Ovary (tissue), 9 donors: ENCODE results near the gene AKAP14. TPM values are rescaled to one million over a fixed set of nuclear protein-coding genes. Genes with fewer than 3 reads are reported as not detected.
"Not testable (repeated sequence)": the region's sequence is repeated elsewhere in the genome, so short reads cannot be mapped to it uniquely, and the experiment has no call there.

ENCODE experiments used
- DNase-seq, 5 donors: peaks; one replicate each; pipeline ENCODE4 v3.0.0-alpha.2; 2019 to 2020
- H3K27ac ChIP-seq, 2 donors: fragments of 200-600 bp; one replicate each; pipeline versions ENCODE4 v1.5.1 to v1.8.0; 2019 to 2022
- H3K27me3 ChIP-seq: fragments of 200-600 bp; one replicate; pipeline ENCODE4 v1.8.0; 2022
- H3K36me3 ChIP-seq: fragments of 200-600 bp; sonication (generic); one replicate; pipeline ENCODE4 v1.5.1; 2019
- H3K4me1 ChIP-seq: one replicate; pipeline ENCODE4 v1.8.1; 2013; ENCODE audit warnings: mild to moderate bottlenecking, moderate library complexity; ENCODE audit not compliant: insufficient read depth
- H3K4me3 ChIP-seq: fragments of 200-600 bp; sonication (generic); one replicate; pipeline ENCODE4 v1.5.1; 2017
- H3K9me3 ChIP-seq, 2 donors: fragments of 200-600 bp in 1 of 2; sonication (generic) in 1 of 2; one replicate each; pipeline versions ENCODE4 v1.5.1 to v1.8.1; 2013 to 2019; ENCODE audit warnings: mild to moderate bottlenecking in 1 of 2, moderate library complexity in 1 of 2
- CTCF ChIP-seq, 3 donors: fragments of 450-650 bp in 2 of 3; fragments of 200-600 bp in 1 of 3; IDR thresholded peaks; one replicate each; pipeline versions ENCODE4 v1.5.1 to v1.8.0; 2016 to 2022; ENCODE audit warnings: antibody characterized with exemption in 3 of 3, mild to moderate bottlenecking in 1 of 3
- EP300 ChIP-seq: sonication (generic); formaldehyde crosslinking; IDR thresholded peaks from one replicate; pipeline ENCODE4 v1.6.1; 2017; ENCODE audit warnings: antibody characterized with exemption
- POLR2A ChIP-seq: fragments of 450-650 bp; IDR thresholded peaks from one replicate; pipeline ENCODE4 v1.6.1; 2017; ENCODE audit warnings: antibody characterized with exemption, mild to moderate bottlenecking, moderate library complexity
- WGBS, 3 donors: extraction: QIAGEN DNeasy Blood & Tissue Kit in 1 of 3; methylation state at CpG; one replicate each; pipeline versions ENCODE4 v1.1.5 to v1.1.7; 2013 to 2017; 5-methylcytosine and 5-hydroxymethylcytosine counted together
- intact Hi-C, 4 donors: fragments of 100-400 bp; cut with DNase I; formaldehyde crosslinking; loops; one replicate each; pipeline versions ENCODE4 v1.11.0 to v1.15.1; 2022 to 2023
- polyA plus RNA-seq, 2 donors: library from polyadenylated mRNA; stranded (reverse); fragments of 200-250 nt in 1 of 2; fragments of 350-450 nt in 1 of 2; fragmentation: Illumina TruSeq in 1 of 2; extraction: RNeasy Lipid Tissue Mini Kit (QIAGEN cat#74804) in 1 of 2; gene quantifications; one replicate each; pipeline ENCODE4 v1.2.3, GENCODE V29; 2013 to 2014
- total RNA-seq, 7 donors: library from RNA; depleted of rRNA in 2 of 7; stranded (reverse); fragments of >200 nt in 2 of 7; fragmentation: NEBNext Ultra II Directional in 3 of 7; extraction: Animal tissue kit (Norgen Biotek cat#: 25700) in 3 of 7; gene quantifications; one replicate each; pipeline versions ENCODE4 v1.1.0 to v1.2.4, GENCODE V29; 2016 to 2023
- donor health status: DM: no; HTN: no; CAD: no; lungs with moderate emphysema.
- donor health status: DM: no; HTN: no; CAD: no.
- donor health status: Bipolar disorder and iron deficiency.
- donor health status: DM: yes; HTN: yes; CAD: no.
- donor health status: DM: no; HTN: no; CAD: no.
- donor health status: DM: yes; HTN: yes; CAD: no.

AKAP14 gene
- total and polyA plus RNA-seq, 9 donors = 0.38 to 10.1 (median 1.3) TPM; not detected in 4

- WGBS, 3 donors = 62 to 63% (median 62%) methylated on average over 3 of the region's 3 CpGs
- Histone ChIP-seq H3K4me3 (no peak overlapping the region), H3K9me3 (no peaks in the 10 kb centered on the region), H3K4me1 (no peaks in the 10 kb centered on the region), H3K27ac (no peak overlapping the region), H3K27me3 (no peaks in the 10 kb centered on the region), H3K36me3 (no peaks in the 10 kb centered on the region)
- DNase-seq = no peak
- intact Hi-C loops = no loop called here
- TF ChIP-seq CTCF (IDR thresholded peaks at IDR 0.05) (no peak), POLR2A (no peak), EP300 (no peak)
Observed at GRCh38 chrX:119954374-119954773, 58.7 kb downstream of the AKAP14 start.

- WGBS, 3 donors = 83 to 84% (median 84%) methylated on average over 21 of the region's 21 CpGs
- H3K4me3 ChIP-seq, intact Hi-C loops, DNase-seq, H3K4me1 ChIP-seq, H3K27me3 ChIP-seq, H3K27ac ChIP-seq, H3K36me3 ChIP-seq, H3K9me3 ChIP-seq: not testable (repeated sequence)
Observed at GRCh38 chrX:119955807-119956570, 60.3 kb downstream of the AKAP14 start.

- TF ChIP-seq CTCF (IDR thresholded peaks at IDR 0.05) = no peak
- intact Hi-C loops = no loop called here
Observed at GRCh38 chrX:119960625-119961024, 64.9 kb downstream of the AKAP14 start.

GRCh38 chrX:119966837-119967236, 71.1 kb downstream of the AKAP14 start:
- H3K4me1 ChIP-seq, H3K4me3 ChIP-seq, H3K9me3 ChIP-seq, DNase-seq, H3K36me3 ChIP-seq, H3K27me3 ChIP-seq, intact Hi-C loops, H3K27ac ChIP-seq: not testable (repeated sequence)
- 81 to 93% (median 81%) methylated on average over 1 of the region's 1 CpG for WGBS, 3 donors

More at GRCh38 chrX:119960625-119961024, 64.9 kb downstream of the AKAP14 start:
- no peaks in the 10 kb centered on the region for H3K9me3 ChIP-seq
- no peaks in the 10 kb centered on the region for H3K4me1 ChIP-seq
- no peak overlapping the region for H3K27ac ChIP-seq
- DNase-seq = no peak
- no peaks in the 10 kb centered on the region for H3K36me3 ChIP-seq
- H3K4me3 ChIP-seq = no peak overlapping the region
- H3K27me3 ChIP-seq = no peaks in the 10 kb centered on the region

Other genes starting within 250 kb of the AKAP14 start
- gene SEPTIN6, start 202.7 kb upstream of the AKAP14 start, total RNA-seq = 10 to 100 TPM in 5 of 7 donors, 1 to 10 TPM in 2; 4.6 to 19.3 (median 13.5) TPM
- gene SEPTIN6, start 202.7 kb upstream of the AKAP14 start, polyA plus RNA-seq = 10 to 100 TPM in 1 of 2 donors, 1 to 10 TPM in 1; 6.6 to 37.9 TPM
- gene SOWAHD, start 137.3 kb upstream of the AKAP14 start, total RNA-seq = 1 to 10 TPM in 1 of 7 donors, under 1 TPM in 4, not detected in 2; 0.25 to 2.3 (median 0.58) TPM
- gene SOWAHD, start 137.3 kb upstream of the AKAP14 start, polyA plus RNA-seq = under 1 TPM; 0.12 to 0.27 TPM
- 1,000 to 10,000 TPM; 2,907 to 8,735 (median 3,301) TPM for gene RPL39, start 104.3 kb upstream of the AKAP14 start, total RNA-seq
- over 10,000 TPM in 1 of 2 donors, 1,000 to 10,000 TPM in 1; 5,166 to 12,575 TPM for gene RPL39, start 104.3 kb upstream of the AKAP14 start, polyA plus RNA-seq
- 1 to 10 TPM; 3.5 to 8.1 (median 7.6) TPM for gene UPF3B, start 42.9 kb upstream of the AKAP14 start, total RNA-seq
- 10 to 100 TPM; 11.1 to 11.7 TPM for gene UPF3B, start 42.9 kb upstream of the AKAP14 start, polyA plus RNA-seq
- 10 to 100 TPM in 6 of 7 donors, 1 to 10 TPM in 1; 9.5 to 14.7 (median 13.5) TPM for gene RNF113A, start 24.2 kb upstream of the AKAP14 start, total RNA-seq
- 10 to 100 TPM; 16.9 to 18.5 TPM for gene RNF113A, start 24.2 kb upstream of the AKAP14 start, polyA plus RNA-seq
- 10 to 100 TPM; 50.1 to 73.2 (median 65.1) TPM for gene NDUFA1, start 24.1 kb upstream of the AKAP14 start, total RNA-seq
- gene NDUFA1, start 24.1 kb upstream of the AKAP14 start, polyA plus RNA-seq = 100 to 1,000 TPM in 1 of 2 donors, 10 to 100 TPM in 1; 86.5 to 133 TPM
- 10 to 100 TPM in 4 of 7 donors, 1 to 10 TPM in 3; 7.6 to 11.6 (median 10.8) TPM for gene NKAP, start 47.9 kb downstream of the AKAP14 start, total RNA-seq
- gene NKAP, start 47.9 kb downstream of the AKAP14 start, polyA plus RNA-seq = 10 to 100 TPM in 1 of 2 donors, 1 to 10 TPM in 1; 7.1 to 16.0 TPM
- under 1 TPM in 1 of 7 donors, not detected in 6; 0.12 TPM for gene RHOXF2B, start 181.8 kb downstream of the AKAP14 start, total RNA-seq
- under 1 TPM; 0.08 to 0.17 TPM for gene RHOXF2B, start 181.8 kb downstream of the AKAP14 start, polyA plus RNA-seq
- 1 to 10 TPM in 5 of 7 donors, under 1 TPM in 1, not detected in 1; 0.87 to 2.6 (median 1.3) TPM for gene RHOXF1, start 220.0 kb downstream of the AKAP14 start, total RNA-seq
- gene RHOXF1, start 220.0 kb downstream of the AKAP14 start, polyA plus RNA-seq = 1 to 10 TPM in 1 of 2 donors, not detected in 1; 2.9 TPM